SIG-M5 treated with dmso at 0.1 percent for 504 hours (cell line): ENCODE results near the gene PKHD1.
A peak's percentile ranks its signal among the peaks of the same experiment; 100 is the strongest.

Experiments used
- DNase-seq: peaks from one replicate; lab custom pipeline; 2025; ENCODE audit not compliant: unreplicated experiment; lab: John Stamatoyannopoulos, UW

The PKHD1 gene

DNA sequence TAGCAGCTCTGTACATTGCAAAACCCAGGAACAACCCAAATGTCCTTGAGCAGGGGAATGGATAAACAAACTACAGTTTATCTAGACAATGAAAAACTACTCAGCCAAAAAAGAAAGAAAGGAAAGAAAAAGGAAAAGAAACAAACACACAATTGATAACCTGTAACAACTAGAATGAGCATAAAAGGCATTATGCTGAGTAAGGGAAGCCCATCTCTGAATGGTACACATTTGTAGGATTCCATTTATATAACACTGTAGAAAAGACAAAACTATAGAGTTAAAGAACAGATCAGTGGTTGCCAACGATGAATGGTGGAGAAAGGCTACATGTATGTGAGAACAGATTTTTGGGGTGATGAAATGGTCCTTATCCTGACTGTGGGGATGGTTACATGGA, 454.0 kb downstream of the PKHD1 start:
- DNase-seq: no peak

DNA sequence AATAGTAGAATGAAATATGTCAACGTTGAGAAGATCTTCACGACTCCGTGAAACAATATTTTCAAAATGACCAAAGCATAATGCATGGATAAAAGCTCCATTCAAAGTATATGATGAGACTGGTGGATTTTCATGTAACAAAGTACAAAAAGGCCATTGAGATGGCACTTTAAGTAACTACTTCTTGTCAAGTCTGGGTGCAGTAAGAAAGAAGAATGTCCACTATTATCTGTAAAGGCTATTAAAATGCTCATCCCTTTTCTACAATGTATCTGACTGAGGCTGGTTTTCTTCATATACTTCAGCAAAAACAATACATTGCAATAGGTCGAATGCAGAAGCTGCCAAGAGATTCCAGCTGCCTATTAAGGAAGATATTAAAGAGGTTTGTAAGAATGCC, 457.4 kb downstream of the PKHD1 start:
- no peak for DNase-seq

DNA sequence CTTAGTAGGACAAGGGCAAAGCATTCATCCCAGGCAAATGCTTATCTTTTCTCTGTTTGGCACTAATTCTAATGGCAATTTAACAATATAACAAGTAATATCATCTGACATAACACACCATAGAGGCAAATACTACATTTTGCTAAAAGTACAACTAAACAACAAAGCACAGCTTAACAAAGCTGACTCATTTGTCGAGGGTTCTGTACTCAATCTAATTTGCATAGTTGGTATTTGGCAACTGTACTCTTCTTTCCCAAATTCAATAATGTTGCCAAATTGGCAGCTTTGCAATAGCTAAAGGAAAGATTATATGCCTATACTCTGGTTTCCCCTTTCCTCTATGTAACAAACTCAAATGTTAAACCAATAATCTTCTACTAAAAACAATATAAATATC, 461.0 kb downstream of the PKHD1 start:
- DNase-seq: no peak

DNA sequence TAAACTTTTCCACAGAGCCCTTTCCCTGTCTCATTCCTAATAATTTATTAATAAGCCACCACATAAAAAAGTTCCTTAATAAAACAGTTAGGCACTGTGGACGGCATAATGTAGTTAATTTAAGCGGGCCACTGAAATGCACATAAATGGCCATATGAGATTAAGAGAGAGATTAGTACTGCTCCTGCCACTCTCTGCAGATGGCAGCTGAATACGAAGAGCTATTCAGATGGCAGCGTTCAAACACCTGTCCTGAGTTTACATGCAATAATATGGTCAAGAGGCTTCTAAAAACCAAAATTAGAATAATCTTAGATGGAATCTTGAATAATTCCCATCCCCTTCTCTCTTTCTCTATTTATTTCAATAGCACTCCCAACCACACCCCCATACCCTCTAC, 461.8 kb downstream of the PKHD1 start:
- no peak for DNase-seq

DNA sequence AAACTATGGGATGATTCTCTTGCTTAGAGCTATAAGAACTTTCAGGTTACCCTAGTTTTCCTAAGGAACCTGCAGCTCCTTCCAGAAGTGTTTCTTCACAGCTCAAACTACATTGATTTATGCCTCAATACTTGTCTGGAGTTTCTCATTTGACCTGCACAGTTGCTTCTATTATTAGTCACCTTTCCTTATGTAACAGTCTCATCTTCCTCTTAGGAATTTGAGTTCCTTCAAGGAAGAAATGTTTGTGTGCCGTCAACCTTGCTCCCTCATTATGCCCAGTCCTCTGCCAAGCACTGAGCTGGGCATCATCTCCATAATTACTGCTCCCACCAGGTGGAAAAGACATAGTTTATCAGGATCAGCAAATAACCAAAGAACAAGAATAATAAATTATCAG, 466.4 kb downstream of the PKHD1 start:
- no peak for DNase-seq

DNA sequence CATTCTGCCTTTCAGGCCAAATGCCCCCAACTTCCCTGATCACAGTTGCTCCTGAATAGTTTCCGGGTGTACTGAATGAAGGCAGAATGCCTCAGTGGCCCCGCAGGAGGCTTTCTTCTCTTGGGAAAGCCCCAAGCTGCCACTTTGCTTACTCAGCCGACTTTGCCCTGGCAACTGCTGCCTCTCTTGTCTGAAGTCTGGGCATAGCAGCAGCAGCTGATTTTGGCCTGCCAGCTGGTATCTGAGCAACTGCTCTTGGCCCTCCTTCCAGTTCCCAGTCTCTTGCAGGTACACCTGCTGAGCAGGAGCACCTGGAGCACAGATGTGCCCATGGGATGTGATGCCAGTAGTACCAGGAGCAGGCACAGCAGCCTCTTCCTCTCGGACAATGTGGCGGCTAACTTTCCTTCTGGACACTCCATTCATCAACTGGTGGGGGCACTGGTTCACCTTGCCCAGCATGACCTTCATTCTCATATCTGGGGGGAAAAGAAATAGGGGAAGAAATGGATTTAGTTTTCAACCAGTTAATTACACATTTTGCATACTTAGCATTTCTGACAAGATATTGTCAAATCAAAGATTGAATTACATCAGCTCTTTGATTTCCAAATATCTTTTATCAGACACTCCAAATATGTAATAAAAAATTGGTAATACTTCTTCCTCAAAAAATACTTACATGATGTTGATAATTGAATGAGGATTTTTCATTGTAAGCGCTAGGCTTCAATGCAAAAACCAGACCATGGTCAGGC, 468.2 kb downstream of the PKHD1 start:
- DNase-seq: no peak

DNA sequence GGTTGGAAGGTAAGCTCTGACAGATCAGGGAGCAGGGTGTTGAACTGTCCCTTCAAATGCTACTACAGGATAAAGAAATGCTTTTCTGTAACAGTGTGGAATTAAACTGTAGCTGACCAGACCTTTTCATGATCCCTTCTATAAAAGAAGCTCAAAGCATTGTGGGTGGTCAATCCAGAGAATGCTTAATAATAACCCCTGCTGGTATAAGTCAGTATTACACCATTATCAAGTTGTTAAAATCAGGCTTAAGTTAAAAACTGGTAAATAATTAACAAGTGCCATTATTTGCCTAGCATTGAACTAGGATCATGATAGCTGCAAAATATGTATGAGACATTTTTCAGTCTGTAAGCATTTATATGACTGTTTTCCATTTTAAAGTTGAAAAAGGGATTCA, 468.9 kb downstream of the PKHD1 start:
- no peak for DNase-seq

DNA sequence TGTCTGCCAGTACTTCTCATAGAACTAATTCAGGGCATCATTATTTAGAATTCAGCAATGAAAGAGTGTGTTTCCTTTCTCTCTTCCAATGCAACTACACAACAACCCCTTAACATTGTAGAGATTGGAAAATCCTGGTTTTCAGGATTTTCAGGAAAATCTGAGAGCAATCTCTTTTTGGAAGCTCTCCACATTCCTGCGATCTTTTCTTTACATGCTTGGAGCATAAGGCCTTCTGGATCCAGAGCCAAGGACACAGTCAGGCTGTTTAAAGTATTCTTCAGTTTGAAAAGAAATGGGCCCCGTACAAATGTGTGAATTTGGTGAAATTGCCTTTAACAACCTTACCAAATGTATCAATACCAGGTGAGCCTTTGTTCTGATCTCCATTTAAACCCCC, 469.7 kb downstream of the PKHD1 start:
- DNase-seq: no peak

DNA sequence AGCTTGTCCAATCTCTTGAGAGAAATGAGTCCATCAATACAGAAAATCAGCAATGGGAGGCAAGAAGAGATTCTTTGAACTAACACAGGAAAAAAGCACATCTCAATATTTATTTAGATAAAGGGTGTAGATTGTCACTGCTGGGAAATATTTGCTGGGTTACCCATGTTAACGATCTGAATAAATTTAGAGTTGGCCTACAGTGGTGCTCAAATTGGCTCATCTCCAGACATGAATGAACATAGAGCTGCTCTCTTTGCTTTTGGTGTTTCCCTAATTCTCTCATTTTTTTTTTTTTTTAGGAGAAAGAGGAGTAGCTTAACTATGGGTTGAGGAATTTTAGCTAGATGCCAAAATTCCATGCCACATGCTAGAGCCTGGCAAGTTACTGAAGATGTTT, 471.2 kb downstream of the PKHD1 start:
- DNase-seq: no peak

DNA sequence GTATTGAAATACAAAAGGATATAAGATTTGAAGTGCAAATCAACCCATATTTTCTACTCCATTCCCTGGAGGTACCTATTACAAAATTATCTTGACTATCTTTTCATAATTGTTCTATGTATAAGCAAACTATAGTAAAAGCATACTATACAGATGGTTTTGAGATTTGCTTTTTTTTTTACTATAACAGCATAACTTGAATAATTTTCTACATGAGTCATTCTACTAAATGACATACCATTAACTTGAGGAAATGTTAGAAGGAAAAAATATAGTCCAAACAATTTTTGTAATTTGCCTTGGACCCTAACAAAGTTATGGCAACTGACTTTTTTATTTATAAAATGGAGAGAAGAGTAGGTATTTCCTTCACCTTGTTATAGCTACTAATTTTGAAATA, 472.7 kb downstream of the PKHD1 start:
- DNase-seq: no peak

DNA sequence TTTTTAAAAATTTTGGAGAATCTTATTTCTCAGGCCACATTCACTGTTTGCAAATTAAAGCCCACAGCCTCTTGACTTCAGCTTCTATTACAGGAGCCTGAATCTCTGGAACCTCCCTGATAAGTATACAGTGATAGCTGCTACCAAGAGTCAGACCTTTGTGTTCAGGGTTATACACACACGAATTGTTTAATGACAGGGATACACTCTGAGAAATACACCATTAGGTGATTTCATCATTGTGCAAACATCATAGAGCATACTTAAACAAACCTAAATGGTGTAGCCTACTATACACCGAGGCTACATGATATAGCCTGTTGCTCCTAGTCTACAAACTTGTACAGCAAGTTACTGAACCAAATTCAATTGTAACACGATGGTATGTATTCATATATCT, 473.9 kb downstream of the PKHD1 start:
- peak; percentile 18 for DNase-seq

DNA sequence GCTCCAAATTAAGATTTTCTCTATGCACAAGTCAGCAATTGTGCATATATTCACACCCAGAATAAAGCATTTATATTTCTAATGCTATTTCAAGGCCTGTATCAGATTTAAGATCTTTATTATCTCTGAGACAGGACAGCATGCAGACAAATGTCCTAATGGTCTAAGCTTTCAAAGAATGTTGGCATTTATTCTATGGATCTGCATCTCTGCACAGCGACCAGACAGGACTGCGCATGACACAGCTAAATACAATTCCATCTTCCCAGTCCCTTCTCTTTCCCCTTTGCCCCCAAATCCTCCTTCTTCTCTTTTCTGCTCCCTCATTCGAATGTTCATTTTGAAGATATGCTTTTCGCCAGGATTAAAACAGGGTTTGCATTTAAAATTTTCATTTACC, 478.5 kb downstream of the PKHD1 start:
- DNase-seq: no peak

DNA sequence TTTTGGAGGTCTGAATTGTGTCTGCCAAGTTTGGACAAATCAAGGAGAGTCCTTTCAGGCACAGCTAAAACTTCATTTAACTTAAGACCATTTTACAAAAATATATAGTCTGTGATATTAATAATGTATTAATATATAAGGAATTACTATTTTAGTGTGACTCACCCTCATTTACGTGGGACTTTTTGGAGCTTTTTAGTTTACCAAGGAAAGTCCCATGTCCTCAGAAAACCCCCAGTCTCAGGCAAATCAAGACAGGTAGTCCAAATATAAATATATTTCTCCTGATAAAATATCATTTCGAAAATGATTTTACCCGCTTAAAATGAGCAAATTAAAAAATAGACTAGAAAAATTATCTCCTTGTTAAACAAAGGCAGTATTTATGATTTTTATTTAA, 479.0 kb downstream of the PKHD1 start:
- DNase-seq: no peak

DNA sequence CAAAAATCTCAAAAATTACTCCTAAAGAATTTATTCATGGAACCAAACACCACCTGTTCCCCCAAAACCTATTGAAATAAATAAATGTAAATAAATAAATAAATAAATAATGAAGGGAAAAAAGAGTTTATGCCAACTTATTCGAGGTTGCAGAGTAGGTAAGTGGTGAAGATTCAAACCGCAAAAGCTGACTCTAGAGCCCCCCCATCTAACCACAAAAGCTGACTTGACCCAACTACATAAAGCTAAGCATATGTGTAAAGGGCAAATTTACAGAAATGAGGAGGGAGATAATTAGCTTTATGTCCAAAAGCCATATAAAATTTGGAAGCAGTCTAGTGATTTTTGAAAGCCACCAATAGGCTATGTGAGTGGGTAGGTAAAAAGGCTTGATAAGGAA, 486.9 kb downstream of the PKHD1 start:
- no peak for DNase-seq

DNA sequence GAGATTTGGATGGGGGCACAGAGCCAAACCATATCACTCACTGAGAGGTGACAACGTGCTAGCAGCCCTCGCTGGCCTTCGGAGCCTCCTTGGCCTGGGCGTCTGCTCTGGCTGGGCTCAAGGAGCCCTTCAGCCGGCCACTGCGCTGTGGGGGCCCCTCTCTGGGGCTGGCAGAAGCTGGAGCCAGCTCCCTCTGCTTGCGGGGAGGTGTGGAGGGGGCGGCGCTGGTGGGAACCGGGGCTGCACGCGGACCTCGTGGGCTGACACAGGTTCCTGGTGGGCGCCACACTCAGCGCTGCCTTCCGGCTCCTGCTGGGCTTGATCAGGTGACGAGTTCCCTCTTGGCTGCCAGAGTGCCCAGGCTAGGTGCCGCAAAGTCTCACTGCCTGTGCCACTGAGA, 489.2 kb downstream of the PKHD1 start:
- no peak for DNase-seq

DNA sequence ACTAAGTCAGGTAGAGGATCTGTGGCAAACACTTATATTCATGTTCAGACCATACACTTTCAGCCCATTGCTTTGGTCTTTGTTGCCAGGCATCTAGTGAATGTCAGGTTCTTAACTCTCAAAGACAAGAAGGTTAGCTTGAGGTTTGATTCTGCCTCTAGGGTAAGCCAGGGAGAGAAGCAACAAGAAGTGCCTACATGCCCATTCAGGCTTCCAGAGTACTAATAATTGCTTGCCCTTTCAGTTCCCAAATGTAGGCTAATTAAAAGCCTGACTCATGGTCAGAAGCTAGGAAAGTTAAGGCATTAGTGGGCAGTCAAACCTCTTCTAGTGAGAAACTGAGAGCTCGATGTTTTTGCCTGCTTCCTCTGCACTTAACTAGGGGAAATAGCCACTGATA, 492.4 kb downstream of the PKHD1 start:
- no peak for DNase-seq

DNA sequence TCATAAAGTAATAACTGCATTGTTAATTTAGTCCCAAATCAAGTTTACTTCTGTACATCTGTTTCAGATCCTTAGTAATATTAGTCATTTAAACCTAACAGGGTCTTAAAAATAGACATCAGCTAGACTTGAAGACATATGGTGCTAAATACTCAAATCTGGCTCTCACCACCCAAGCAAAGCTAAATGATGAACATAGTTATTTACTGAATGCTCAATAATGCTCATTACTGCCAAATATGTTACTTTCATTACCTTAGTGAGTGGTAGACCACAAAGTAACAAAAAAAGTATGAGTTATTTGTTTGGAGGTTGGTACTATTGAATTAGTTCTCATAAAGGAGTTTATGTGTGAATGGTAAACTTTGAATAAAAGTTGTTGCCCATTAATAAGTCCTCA, 502.1 kb downstream of the PKHD1 start:
- no peak for DNase-seq

DNA sequence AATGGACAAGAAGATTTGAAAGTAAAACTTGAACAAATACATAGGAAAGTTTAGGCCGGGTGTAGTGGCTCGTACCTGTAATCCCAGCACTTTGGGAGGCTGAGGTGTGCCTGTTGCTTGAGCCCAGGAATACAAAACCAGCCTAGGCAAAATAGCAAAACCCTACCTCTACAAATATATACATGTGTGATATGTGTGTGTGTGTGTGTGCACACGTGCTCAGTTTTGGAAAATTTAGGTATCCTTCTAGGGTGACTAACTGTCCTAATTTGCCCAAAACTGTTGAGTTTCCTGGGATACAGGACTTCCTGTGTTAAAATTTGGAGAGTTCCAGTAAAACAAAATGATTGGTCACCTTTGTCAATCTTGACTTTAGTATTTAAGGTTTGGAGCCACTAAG, 503.2 kb downstream of the PKHD1 start:
- no peak for DNase-seq

DNA sequence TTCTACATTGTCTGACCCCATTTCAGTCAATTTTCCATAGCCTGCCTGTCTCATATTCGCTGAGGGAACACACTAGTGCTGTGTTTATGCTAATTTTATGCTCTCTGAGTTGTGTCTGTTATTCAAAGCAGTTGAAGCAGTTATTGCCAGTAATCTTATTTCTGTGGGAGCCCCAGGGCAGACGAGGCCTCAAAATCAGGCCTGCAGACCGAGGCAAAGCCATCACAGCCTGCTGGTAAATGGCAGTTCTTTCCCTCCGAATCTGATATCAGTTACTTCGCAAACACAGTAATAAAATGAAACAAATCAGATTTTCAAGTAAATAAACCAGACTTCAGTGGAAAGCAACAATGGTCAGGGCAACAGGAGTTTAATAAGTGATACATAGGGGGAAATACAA, 508.4 kb downstream of the PKHD1 start:
- DNase-seq: no peak

DNA sequence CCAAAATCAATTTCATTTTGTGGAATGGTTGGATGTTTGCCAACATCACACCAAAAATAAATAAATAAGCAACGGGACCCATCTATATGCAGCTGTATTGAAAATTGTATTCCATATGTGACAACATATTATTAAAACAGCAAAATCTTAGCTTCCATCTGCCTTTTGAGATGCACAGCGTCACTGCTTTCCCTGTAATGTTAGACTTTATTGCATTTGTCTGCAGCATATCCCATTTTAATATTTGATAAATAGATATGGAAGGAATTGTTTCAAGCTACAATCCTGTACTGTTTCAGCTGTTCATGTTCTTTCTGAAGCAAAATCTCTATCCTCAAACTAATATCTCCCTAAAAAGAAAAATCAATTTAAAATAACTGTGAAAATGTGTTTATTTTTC, 509.1 kb downstream of the PKHD1 start:
- DNase-seq: no peak

DNA sequence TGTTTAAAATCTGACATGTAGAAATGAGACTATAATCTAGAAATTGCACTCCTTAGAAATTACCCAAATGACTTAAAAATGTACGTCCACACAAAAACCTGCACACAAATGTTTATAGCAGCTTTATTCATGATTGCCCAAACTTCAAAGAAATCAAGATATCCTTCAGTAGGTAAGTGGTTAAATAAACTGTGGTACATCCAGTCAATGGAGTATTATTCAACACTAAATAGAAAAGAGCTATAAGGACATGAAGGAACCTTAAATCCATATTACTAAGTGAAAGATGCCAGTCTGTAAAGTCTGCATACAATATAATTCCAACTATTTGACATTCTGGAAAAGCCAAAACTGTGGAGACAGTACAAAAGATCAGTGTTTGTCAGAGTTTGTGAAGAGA, 513.4 kb downstream of the PKHD1 start:
- DNase-seq: no peak

DNA sequence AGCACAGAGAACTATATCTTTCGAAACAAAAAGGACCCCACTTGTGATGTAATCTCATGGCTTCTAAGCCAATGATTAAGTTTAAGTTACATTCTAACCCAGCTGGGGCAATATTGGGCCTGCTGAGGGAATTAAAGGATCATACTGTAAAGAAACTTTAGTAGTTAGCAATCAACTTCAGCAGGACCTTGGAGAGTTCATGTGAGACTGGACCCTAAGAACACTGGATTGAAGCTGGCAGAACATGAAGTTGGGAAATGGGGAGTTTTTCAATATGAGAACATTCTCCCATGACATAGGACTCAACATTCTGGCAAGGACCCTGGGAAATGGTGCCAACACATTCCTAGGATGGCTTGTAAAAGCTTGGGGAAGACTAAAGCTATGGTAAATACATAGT, 516.2 kb downstream of the PKHD1 start:
- no peak for DNase-seq

DNA sequence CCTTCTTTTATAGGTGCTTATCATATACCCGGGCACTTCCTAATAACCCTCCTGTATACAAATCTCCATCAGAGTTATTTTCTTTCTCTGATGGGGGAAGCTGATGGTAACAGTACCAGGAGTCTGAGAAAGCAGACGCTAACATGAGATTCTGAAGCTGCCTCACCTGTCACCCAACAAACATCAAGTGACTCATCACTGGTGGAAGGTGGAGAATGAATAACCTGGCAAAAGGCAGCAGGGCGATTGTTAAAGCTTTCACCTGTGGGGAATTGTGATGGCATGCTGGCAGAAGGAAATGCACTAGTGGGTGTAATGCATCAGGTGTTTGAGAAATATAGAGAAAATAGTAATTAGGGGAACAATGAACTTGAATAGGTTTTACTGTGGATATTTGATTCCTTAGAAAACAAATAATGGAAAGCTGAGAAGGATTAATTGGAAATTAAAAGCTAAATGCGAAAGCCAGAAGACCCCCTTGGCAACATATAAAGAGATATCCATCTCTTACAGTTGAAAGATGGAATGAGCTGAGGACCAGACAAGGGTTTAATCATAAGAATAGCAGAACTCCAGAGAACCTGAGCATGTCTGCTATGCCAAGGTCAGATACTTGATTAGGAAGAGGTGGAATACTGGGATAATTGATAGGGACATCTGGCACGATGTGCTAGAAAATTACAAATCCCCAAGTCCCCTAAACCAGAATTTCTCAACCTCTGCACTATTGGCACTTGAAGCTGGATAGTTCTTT, 517.1 kb downstream of the PKHD1 start:
- DNase-seq: no peak
